ENCODE results near the gene SV2C.

GRCh38 chr5:76144513-76145274 is 61.5 kb downstream of the SV2C start:
- TF ChIP-seq CTCF (IDR thresholded peaks at IDR 0.05 in 2 of 3, conservative IDR thresholded peaks at IDR 0.05 in 1 of 3; ENCODE audit: borderline replicate concordance in 1 of 3, insufficient read depth in 1 of 3, low read depth in 2 of 3, low read length in 2 of 3) = no peak
- TF ChIP-seq EZH2phosphoT487 (IDR thresholded peaks at IDR 0.05; ENCODE audit: borderline replicate concordance) = no peak
- no peak for TF ChIP-seq EZH2 (IDR thresholded peaks at IDR 0.05)

Measured in HCT116 (cell line).